H1 (cell line): ENCODE measurements around the gene KANSL3. TPM values are rescaled to one million over a fixed set of nuclear protein-coding genes. Genes with fewer than 3 reads are reported as not detected.

Experiments
- CTCF ChIA-PET: fragments of 300-600 bp; sonication (Branson Sonifier 250); formaldehyde crosslinking; loops from one replicate; lab custom pipeline; 2021; ENCODE audit not compliant: partially characterized antibody; lab: Charles Lee
- POLR2A ChIA-PET: fragments of 300-600 bp; sonication (Branson Sonifier 250); formaldehyde crosslinking; loops from one replicate; lab custom pipeline; 2021; ENCODE audit warnings: inconsistent platforms; ENCODE audit not compliant: partially characterized antibody; lab: Charles Lee
- DNase-seq, 2 experiments: peaks; one replicate each; pipeline versions ENCODE4 v3.0.0 to v3.0.0-alpha.2; 2010 to 2022; ENCODE audit warnings: low spot score in 2 of 2, low read depth in 1 of 2, mixed read lengths in 1 of 2
- FAIRE-seq: peaks from 2 replicates; lab custom pipeline; 2011; peaks lifted over from hg19 to GRCh38; lab: Jason Lieb, UNC
- H2AFZ ChIP-seq: 2 replicates; pipeline ENCODE4 v1.8.1; 2012; ENCODE audit warnings: low read length, inconsistent platforms
- H2AK5ac ChIP-seq: 2 replicates; pipeline ENCODE4 v1.6.1; 2013; ENCODE audit warnings: low read depth, low read length
- H2BK120ac ChIP-seq: replicated peaks from 2 replicates; pipeline ENCODE3; 2013; ENCODE audit warnings: low read depth, low read length, inconsistent platforms
- H2BK12ac ChIP-seq: 2 replicates; pipeline ENCODE4 v1.6.1; 2013; ENCODE audit warnings: low read depth, low read length
- H2BK15ac ChIP-seq: 2 replicates; pipeline ENCODE4 v1.6.1; 2013; ENCODE audit warnings: low read length
- H2BK20ac ChIP-seq: 2 replicates; pipeline ENCODE4 v1.6.1; 2013; ENCODE audit warnings: low read length
- H2BK5ac ChIP-seq: 2 replicates; pipeline ENCODE4 v1.6.1; 2013; ENCODE audit warnings: low read depth, low read length
- H3K14ac ChIP-seq: 2 replicates; pipeline ENCODE4 v1.6.1; 2013; ENCODE audit warnings: inconsistent platforms; ENCODE audit not compliant: insufficient read length
- H3K18ac ChIP-seq: 2 replicates; pipeline ENCODE4 v1.6.1; 2013; ENCODE audit warnings: low read length; ENCODE audit errors: extremely low read depth
- H3K23ac ChIP-seq: 2 replicates; pipeline ENCODE4 v1.6.1; 2013; ENCODE audit warnings: inconsistent platforms; ENCODE audit not compliant: insufficient read length
- H3K23me2 ChIP-seq: 2 replicates; pipeline ENCODE4 v1.6.1; 2013; ENCODE audit warnings: low read depth, low read length
- H3K27ac ChIP-seq: 2 replicates; pipeline ENCODE4 v1.6.1; 2011; ENCODE audit warnings: low read depth, low read length, inconsistent platforms
- H3K27me3 ChIP-seq, 4 experiments: replicated peaks in 1 of 4; 1 replicate in 1 of 4; 2 replicates in 3 of 4; pipeline versions ENCODE4 v1.6.1 to v1.8.1; 2011 to 2013; ENCODE audit warnings: low read length in 3 of 4, mild to moderate bottlenecking in 3 of 4, inconsistent platforms in 2 of 4, mixed read lengths in 2 of 4, moderate library complexity in 1 of 4; ENCODE audit not compliant: control insufficient read depth in 3 of 4, insufficient read depth in 3 of 4; ENCODE audit errors: extremely low read depth in 1 of 4
- H3K36me3 ChIP-seq, 4 experiments: 2 replicates each; pipeline versions ENCODE4 v1.6.1 to v1.8.1; 2011 to 2013; ENCODE audit warnings: mild to moderate bottlenecking in 4 of 4, low read length in 3 of 4, moderate library complexity in 2 of 4, control low read depth in 1 of 4, inconsistent platforms in 1 of 4; ENCODE audit not compliant: insufficient read depth in 4 of 4, control insufficient read depth in 2 of 4
- H3K4ac ChIP-seq: replicated peaks from 2 replicates; pipeline ENCODE3; 2013; ENCODE audit warnings: low read length, low read depth, mixed read lengths, inconsistent platforms; ENCODE audit not compliant: insufficient read length
- H3K4me1 ChIP-seq, 4 experiments: replicated peaks in 1 of 4; 1 replicate in 1 of 4; 2 replicates in 3 of 4; pipeline versions ENCODE4 v1.6.1 to v1.8.1; 2011 to 2013; ENCODE audit warnings: low read length in 3 of 4, inconsistent platforms in 2 of 4, mixed read lengths in 1 of 4; ENCODE audit not compliant: insufficient read depth in 4 of 4, control insufficient read depth in 3 of 4
- H3K4me2 ChIP-seq, 2 experiments: 2 replicates each; pipeline versions ENCODE4 v1.6.1 to v1.8.1; 2011 to 2013; ENCODE audit warnings: low read depth in 2 of 2, low read length in 2 of 2, control low read depth in 1 of 2, inconsistent platforms in 1 of 2, mild to moderate bottlenecking in 1 of 2; ENCODE audit not compliant: insufficient read depth in 1 of 2
- H3K4me3 ChIP-seq, 4 experiments: fragments of 200-600, 300-600 bp in 1 of 4; sonication (generic), shearing (Covaris generic), sonication (Bioruptor Twin) in 1 of 4; 2 replicates each; pipeline versions ENCODE4 v1.5.1 to v1.8.1; 2011 to 2016; ENCODE audit warnings: low read length in 4 of 4, low read depth in 3 of 4, control low read depth in 2 of 4, inconsistent platforms in 2 of 4, mild to moderate bottlenecking in 2 of 4, mixed read lengths in 1 of 4, moderate library complexity in 1 of 4; ENCODE audit not compliant: insufficient read depth in 2 of 4; ENCODE audit errors: extremely low read depth in 1 of 4
- H3K56ac ChIP-seq: replicated peaks from 2 replicates; pipeline ENCODE3; 2013; ENCODE audit warnings: low read depth, mild to moderate bottlenecking, mixed read lengths, low read length, inconsistent platforms; ENCODE audit not compliant: insufficient read length
- H3K79me1 ChIP-seq: 2 replicates; pipeline ENCODE4 v1.6.1; 2013; ENCODE audit warnings: low read depth, low read length, control low read depth
- H3K79me2 ChIP-seq, 2 experiments: 2 replicates each; pipeline versions ENCODE4 v1.6.1 to v1.8.1; 2012 to 2013; ENCODE audit warnings: low read length in 2 of 2, mild to moderate bottlenecking in 2 of 2, inconsistent platforms in 1 of 2; ENCODE audit not compliant: insufficient read depth in 2 of 2, control insufficient read depth in 1 of 2
- H3K9ac ChIP-seq, 4 experiments: replicated peaks in 1 of 4; 1 replicate in 1 of 4; 2 replicates in 3 of 4; pipeline versions ENCODE4 v1.6.1 to v1.8.1; 2011 to 2013; ENCODE audit warnings: low read depth in 3 of 4, low read length in 3 of 4, control low read depth in 2 of 4, mild to moderate bottlenecking in 2 of 4, moderate library complexity in 2 of 4, inconsistent platforms in 1 of 4; ENCODE audit errors: extremely low read depth in 1 of 4
- H3K9me3 ChIP-seq, 2 experiments: 2 replicates each; pipeline versions ENCODE4 v1.6.1 to v1.8.1; 2012 to 2013; ENCODE audit warnings: mild to moderate bottlenecking in 2 of 2, moderate library complexity in 2 of 2, control low read depth in 1 of 2, inconsistent platforms in 1 of 2, low read depth in 1 of 2, low read length in 1 of 2, mixed read lengths in 1 of 2; ENCODE audit not compliant: insufficient read depth in 2 of 2
- H4K20me1 ChIP-seq, 2 experiments: replicated peaks in 1 of 2; 2 replicates each; pipeline versions ENCODE3 to v1.8.1; 2011 to 2013; ENCODE audit warnings: inconsistent platforms in 2 of 2, low read length in 2 of 2, mild to moderate bottlenecking in 1 of 2; ENCODE audit not compliant: insufficient read depth in 2 of 2, control insufficient read depth in 1 of 2
- H4K5ac ChIP-seq: 2 replicates; pipeline ENCODE4 v1.6.1; 2013; ENCODE audit warnings: low read length, low read depth, mixed read lengths, inconsistent platforms; ENCODE audit not compliant: insufficient read length
- H4K8ac ChIP-seq: 2 replicates; pipeline ENCODE4 v1.8.0; 2013; ENCODE audit warnings: mild to moderate bottlenecking, moderate library complexity, low read length, inconsistent platforms; ENCODE audit not compliant: insufficient read depth; ENCODE audit errors: extremely low read depth
- H4K91ac ChIP-seq: replicated peaks from 2 replicates; pipeline ENCODE3; 2013; ENCODE audit warnings: low read length, mixed read lengths, inconsistent platforms; ENCODE audit not compliant: insufficient read length
- CTCF ChIP-seq, 3 experiments: IDR thresholded peaks; 1 replicate in 2 of 3; 2 replicates in 1 of 3; pipeline versions ENCODE4 v1.5.1 to v1.6.1; 2011; ENCODE audit warnings: low read length in 3 of 3, mild to moderate bottlenecking in 3 of 3, inconsistent platforms in 2 of 3, low read depth in 1 of 3, moderate library complexity in 1 of 3; ENCODE audit not compliant: insufficient read depth in 1 of 3; ENCODE audit errors: control extremely low read depth in 1 of 3
- MAFK ChIP-seq: IDR thresholded peaks from 2 replicates; pipeline ENCODE4 v1.6.1; 2012; ENCODE audit warnings: low read depth, mild to moderate bottlenecking, improper control_type of control experiment, low read length
- RAD21 ChIP-seq, 2 experiments: IDR thresholded peaks in 1 of 2; conservative IDR thresholded peaks in 1 of 2; 2 replicates each; pipeline ENCODE4 v1.6.1; 2011; ENCODE audit warnings: low read depth in 2 of 2, low read length in 2 of 2, improper control_type of control experiment in 1 of 2, inconsistent platforms in 1 of 2, mild to moderate bottlenecking in 1 of 2, moderate library complexity in 1 of 2
- WGBS, 2 experiments: shearing (Covaris generic) in 1 of 2; methylation state at CpG; one replicate each; pipeline versions ENCODE4 v1.1.6 to v1.1.7; 2013 to 2015; ENCODE audit warnings: low lambda C conversion rate in 2 of 2, mixed read lengths in 2 of 2, inconsistent platforms in 1 of 2, low coverage in 1 of 2, missing lambda C conversion rate in 1 of 2; ENCODE audit not compliant: insufficient replicate concordance in 2 of 2, insufficient coverage in 1 of 2, insufficient read length in 1 of 2; ENCODE audit errors: extremely low coverage in 1 of 2, missing lambda C conversion rate in 1 of 2; 5-methylcytosine and 5-hydroxymethylcytosine counted together
- polyA plus RNA-seq, 7 experiments: library from polyadenylated mRNA; depleted of rRNA in 3 of 7; stranded (reverse) in 5 of 7; unstranded in 2 of 7; fragments of >200 nt in 5 of 7; fragments of 200-250 nt in 2 of 7; gene quantifications; 1 replicate in 5 of 7; 2 replicates in 1 of 7; 4 replicates in 1 of 7; pipeline versions ENCODE4 v1.2.1 to v1.2.3, GENCODE V29; 2011 to 2013; ENCODE audit warnings: missing spikeins in 2 of 7, mixed read lengths in 2 of 7
- total RNA-seq: library from RNA; stranded (reverse); fragmentation: NEBNext Ultra II Directional; extraction: Animal tissue kit (Norgen Biotek cat#: 25700); gene quantifications from 2 replicates; pipeline ENCODE4 v1.2.1, GENCODE V29; 2021

Gene KANSL3
- total and polyA plus RNA-seq, 2 of the 8 experiments (the other 6 are each of a cell fraction or from before 2014, with no cell fraction given): 19.8 to 31.4 TPM

GRCh38 chr2:96579422-96579821 lies 58.7 kb downstream of the KANSL3 start:
- FAIRE-seq: no peak
- H3K4me2 ChIP-seq: no peak overlapping the region

More at GRCh38 chr2:96579422-96579821, 58.7 kb downstream of the KANSL3 start:
- H3K18ac ChIP-seq: no peak overlapping the region
- no peaks in the 10 kb centered on the region for H3K79me1 ChIP-seq
- H4K20me1 ChIP-seq: no peaks in the 10 kb centered on the region
- TF ChIP-seq RAD21 (IDR thresholded peaks at IDR 0.05 in 1 of 2, conservative IDR thresholded peaks at IDR 0.05 in 1 of 2; ENCODE audit: low read depth in 2 of 2, low read length in 2 of 2) (0 out of 4 replicates have a peak, but pooled peaks of 1 of the 2 experiments have one; percentile 1), MAFK (no peak), CTCF (IDR thresholded peaks at IDR 0.05; ENCODE audit: control extremely low read depth in 1 of 3, insufficient read depth in 1 of 3, low read depth in 1 of 3, low read length in 3 of 3) (peak in 1 of 3 experiments; percentile 8; a peak in 1 of 4 replicates)
- no peak overlapping the region for H4K8ac ChIP-seq
- no peak overlapping the region for H3K4me3 ChIP-seq
- H3K14ac ChIP-seq: no peak overlapping the region
- no peak overlapping the region for H2AK5ac ChIP-seq
- no peaks in the 10 kb centered on the region for H3K27me3 ChIP-seq
- no peak overlapping the region for H2BK5ac ChIP-seq
- POLR2A ChIA-PET: no interaction called here
- CTCF ChIA-PET: interaction anchor here (0.8 to 3.3 kb wide), 10 partner anchors 13 to 392 kb away, joined by 3 to 11 read pairs (median 4); no protein-coding TSS in a partner anchor
- no peak overlapping the region for H3K27ac ChIP-seq
- no peak overlapping the region for H3K9ac ChIP-seq
- H3K79me2 ChIP-seq: no peaks in the 10 kb centered on the region
- no peaks in the 10 kb centered on the region for H3K36me3 ChIP-seq
- H4K91ac ChIP-seq: no peak overlapping the region
- DNase-seq: no peak
- no peak overlapping the region for H2AFZ ChIP-seq
- H2BK20ac ChIP-seq: no peak overlapping the region
- no peak overlapping the region for H3K4ac ChIP-seq
- no peak overlapping the region for H2BK12ac ChIP-seq
- H3K4me1 ChIP-seq: no peaks in the 10 kb centered on the region
- H3K56ac ChIP-seq: no peak overlapping the region
- H3K9me3 ChIP-seq: no peaks in the 10 kb centered on the region
- no peak overlapping the region for H2BK15ac ChIP-seq
- no peaks in the 10 kb centered on the region for H3K23me2 ChIP-seq
- H3K23ac ChIP-seq: no peak overlapping the region
- H2BK120ac ChIP-seq: no peak overlapping the region
- 89% methylated on average over 2 of the region's 2 CpGs; no CpG with 5 or more reads in 1 of the 2 experiments for WGBS, 2 experiments
- no peak overlapping the region for H4K5ac ChIP-seq
